Left renal pelvis (tissue), 4 donors: ENCODE data around the gene MCM5. TPM values are rescaled to one million over a fixed set of nuclear protein-coding genes. Genes with fewer than 3 reads are reported as not detected.
"Not testable (repeated sequence)": the region's sequence is repeated elsewhere in the genome, so short reads cannot be mapped to it uniquely, and the experiment has no call there.

ENCODE experiments used
- DNase-seq, 4 donors: peaks; one replicate each; pipeline ENCODE4 v3.0.0-alpha.2; 2013; ENCODE audit warnings: low read depth in 4 of 4, low spot score in 3 of 4
- polyA plus RNA-seq, 4 donors: library from polyadenylated mRNA; unstranded; fragments of 120-200 nt; gene quantifications; one replicate each; pipeline ENCODE4 v1.2.1, GENCODE V29; 2013; ENCODE audit not compliant: insufficient read length in 4 of 4

Gene MCM5
- polyA plus RNA-seq, 4 donors = 59.1 to 74.6 (median 64.5) TPM

GRCh38 chr22:35430897-35431322 is 31.0 kb downstream of the MCM5 start:
- DNase-seq = peak in 3 of 4 donors; percentile 44 to 66 (median 46)

DNA sequence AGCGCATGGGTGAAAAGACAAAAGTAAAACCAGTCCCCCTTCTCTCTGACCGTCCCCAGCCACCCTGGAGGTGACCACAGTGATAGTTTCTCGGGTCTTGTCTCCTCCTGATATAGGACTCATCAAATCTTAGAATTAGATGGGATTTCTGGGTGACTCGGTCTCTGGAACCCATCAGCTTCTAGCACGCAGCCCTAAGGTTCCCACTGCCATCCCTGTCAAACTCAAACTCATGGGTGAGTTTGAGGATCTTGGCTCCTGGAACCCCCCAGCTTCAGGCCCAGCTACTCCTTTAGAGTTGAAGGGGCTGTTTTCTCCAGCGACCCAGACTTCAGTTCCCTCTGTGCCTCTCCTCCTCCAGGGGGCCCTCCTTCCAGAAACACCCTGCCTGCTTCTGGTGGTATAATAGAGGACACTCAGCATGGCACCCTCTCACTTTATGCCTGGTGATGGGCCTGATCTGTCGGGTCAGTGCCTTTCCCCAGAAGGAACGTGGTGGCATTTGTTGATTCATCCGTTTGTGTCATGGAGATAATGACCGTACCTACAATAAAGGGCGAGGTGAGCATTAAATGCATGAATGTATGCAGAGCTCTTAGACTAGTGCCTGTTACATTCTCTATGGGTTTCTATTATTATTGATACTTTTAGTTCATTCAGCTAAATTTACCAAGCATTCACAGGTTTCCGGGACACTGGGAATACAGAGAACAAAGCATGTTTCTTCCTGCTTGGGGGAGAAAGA is 31.7 kb downstream of the MCM5 start:
- no peak for DNase-seq

GRCh38 chr22:35432228-35432905 is 32.4 kb downstream of the MCM5 start:
- DNase-seq = no peak

DNA sequence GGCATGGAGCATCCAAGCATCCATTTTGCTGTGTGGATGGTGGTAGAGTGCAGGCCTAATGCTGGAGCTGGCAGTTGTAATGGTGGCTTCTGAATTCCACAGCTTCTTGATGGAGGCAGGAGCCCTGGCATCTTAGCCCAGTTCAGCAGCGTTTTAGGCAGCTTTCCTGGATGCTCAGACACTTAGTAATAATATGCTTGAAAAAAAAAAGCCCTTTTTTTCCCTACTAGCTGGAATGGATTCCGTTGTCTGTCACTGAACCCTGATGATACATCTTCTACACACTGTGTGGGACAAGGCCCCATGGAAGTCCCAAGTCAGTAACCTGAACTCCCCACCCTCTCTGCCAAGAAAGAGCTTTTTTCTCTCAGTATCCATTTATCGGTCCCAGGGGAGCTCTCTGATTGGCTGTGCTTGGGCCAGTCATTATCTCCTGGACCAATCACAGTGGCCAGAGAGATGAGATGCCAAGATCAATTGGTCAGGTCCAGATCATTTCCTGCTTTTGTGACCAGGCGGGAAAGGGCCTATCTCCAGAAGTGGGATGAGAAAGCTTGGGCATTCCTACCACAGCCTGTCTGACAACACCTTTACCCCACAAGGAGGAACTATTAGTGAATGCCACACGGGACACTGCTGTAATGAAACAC is 34.2 kb downstream of the MCM5 start:
- DNase-seq = no peak

GRCh38 chr22:35435201-35435740 is 35.3 kb downstream of the MCM5 start:
- DNase-seq = no peak

DNA sequence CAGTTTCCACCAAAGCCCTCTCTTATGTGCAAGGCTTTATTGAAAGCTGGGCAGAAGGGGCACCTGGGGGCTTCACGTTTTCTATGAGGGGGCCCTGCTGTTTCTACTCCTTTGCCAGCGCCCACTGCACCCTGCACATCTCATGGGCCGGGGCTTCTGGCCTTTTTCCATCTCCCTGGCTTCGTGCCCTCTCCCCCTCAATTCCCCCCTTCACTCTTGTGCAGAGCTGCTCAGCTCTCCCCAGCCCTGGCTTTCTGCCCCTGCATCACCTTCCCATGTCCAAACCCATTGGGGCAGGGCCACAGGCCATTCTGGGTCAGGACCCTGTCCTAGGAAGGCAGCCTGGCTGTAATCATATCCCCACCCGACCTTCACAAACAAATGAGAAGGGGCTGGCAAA is 36.5 kb downstream of the MCM5 start:
- no peak for DNase-seq

DNA sequence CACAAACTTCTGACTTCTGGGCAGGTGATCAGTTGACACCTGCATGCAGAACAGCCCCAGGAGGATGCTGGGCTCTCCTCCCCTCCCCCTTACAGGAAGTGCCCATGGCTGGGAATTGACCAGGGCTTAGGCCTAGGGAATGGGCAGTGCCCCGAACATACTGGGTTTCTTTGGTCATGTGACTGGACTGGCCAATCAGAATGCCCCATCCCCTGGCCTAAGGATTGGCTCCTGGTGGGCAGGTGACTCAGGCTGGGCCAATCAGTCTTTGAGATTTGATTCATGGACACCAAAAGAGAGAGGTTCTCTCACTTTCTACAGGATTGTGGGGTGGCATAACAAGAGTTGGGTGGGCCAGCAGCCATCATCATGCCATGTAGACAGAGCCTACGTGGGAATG is 37.1 kb downstream of the MCM5 start:
- no peak for DNase-seq

- not testable (repeated sequence) for DNase-seq
These were observed 38.9 kb downstream of the MCM5 start for GRCh38 chr22:35438673-35439364.

- DNase-seq = no peak
These were observed 39.4 kb downstream of the MCM5 start for GRCh38 chr22:35439365-35439717.

GRCh38 chr22:35440129-35440528 is 40.2 kb downstream of the MCM5 start:
- DNase-seq = no peak

DNA sequence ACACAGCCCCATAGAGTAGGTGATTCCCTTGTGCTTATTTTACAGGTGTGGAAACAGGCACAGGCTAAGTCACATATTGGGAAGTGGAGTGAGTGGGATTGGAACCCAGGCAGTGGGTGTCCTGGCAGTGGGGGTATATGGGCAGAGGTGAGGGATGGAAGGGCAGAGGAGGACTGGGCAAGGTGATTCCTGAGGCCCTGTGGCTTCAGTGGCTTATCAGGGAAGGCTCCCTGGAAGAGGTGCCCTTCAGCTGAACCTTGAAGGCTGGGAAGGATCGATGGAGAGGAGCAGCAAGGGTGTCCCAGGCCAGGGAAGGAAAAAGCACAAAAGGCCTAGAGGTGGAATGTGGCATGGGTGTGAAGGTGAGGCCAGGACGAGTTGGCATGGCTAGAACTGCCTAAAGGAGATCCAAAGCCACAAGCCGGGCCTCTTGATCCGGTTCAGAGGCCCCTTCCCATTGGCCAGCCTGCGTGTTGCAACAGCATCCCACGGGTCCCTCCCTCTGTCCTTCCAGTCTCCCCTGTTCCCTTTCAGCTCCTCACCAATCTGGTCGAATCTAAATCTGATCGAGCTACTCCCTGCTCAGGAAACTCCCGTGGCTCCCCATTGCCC is 41.7 kb downstream of the MCM5 start:
- no peak for DNase-seq

DNA sequence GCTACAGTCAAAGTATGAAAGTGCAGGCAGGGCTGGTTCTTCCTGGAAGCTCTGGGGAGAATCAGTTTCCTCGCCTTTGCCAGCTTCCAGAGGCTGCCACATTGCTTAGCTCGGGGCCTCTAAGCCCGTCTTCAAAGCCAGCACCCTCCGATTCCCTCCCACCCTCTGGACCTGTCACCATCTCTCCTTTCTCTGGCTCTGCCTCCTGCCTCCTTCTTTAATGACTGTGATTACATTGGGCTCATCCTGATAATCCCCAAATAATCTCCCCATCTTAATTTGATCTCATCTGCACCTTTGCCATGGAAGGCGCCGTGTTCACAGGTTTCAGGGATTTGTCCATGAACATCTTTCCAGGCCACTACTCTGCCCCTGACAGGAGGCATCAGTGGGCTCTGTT is 42.5 kb downstream of the MCM5 start:
- DNase-seq = no peak

DNA sequence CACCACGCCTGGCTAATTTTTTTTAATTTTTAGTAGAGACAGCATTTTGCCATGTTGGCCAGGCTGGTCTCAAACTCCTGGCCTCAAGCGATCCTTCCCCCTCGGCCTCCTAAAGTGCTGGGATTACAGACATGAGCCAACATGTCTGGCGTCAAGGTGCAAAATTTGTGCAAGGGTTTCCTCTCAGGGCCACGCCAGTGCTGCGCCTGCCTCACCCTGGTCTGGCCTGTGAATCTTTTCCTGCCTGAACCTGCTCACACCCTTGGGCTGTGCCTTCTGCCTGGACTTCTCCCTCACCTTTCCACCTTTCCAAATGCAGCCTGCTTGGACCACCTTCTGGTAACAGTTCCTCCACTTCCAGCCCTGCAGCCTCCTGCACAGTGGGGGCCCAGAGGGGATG is 43.4 kb downstream of the MCM5 start:
- no peak for DNase-seq

- DNase-seq = no peak
These were observed 44.1 kb downstream of the MCM5 start for GRCh38 chr22:35443790-35444684.

DNA sequence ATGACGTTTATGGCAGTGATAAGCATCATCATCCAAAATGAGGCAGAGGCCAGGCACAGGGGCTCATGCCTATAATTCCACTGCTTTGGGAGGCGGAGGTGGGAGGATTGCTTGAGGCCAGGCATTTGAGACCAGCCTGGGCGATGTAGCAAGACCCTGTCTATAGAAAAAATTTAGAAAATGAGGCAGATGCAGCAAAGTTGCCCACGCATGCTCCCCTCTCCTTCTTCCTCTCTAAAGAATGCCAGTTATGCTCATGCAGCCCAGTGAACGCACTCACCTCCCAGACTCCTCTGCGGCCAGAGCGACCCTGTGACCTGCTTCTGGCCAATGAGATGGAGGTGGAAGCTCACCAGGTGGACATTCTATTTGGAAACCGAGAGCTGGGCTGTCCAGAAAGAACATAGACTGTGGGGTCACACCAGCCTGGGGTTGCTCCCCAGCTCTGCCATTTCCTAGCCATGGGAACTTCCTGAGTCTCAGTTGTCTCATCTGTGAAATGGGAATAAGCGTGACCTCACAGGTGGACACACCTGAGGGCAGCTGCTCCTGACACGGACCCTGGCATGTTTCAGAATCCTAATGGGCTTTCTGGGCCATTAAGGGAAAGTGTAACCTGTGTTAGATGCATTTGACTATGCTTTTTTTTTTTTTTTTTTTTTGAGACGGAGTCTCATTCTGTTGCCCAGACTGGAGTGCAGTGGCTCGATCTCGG is 44.9 kb downstream of the MCM5 start:
- DNase-seq = no peak

DNA sequence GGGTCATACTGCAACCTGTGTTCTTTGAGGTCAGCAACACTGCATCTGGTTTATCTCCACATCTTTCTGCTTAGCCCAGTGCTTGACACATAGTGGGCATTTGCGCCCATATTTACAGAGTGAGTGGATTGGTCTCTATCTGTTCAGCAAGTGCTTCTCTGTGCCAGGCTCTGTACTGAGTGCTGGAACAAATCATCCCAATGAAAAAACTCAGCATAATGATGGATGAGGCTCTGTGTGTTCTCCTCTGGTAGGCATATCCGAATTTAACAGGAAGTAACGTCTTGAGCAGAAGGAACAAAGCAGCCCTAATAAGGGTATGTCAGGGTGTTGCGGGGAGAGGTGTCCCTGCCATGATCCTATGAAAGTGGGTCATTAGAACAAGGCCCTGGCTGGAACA is 46.0 kb downstream of the MCM5 start:
- DNase-seq = no peak

- DNase-seq = no peak
These were observed 46.4 kb downstream of the MCM5 start for GRCh38 chr22:35446365-35446764.

- no peak for DNase-seq
These were observed 48.6 kb downstream of the MCM5 start for GRCh38 chr22:35448523-35448922.
